SH-SY5Y (cell line): ENCODE data around the gene KLK12.

ENCODE experiments used
- GATA2 ChIP-seq: IDR thresholded peaks from 2 replicates; pipeline ENCODE4 v1.6.1; 2011; ENCODE audit warnings: mild to moderate bottlenecking, low read depth, low read length
- GATA3 ChIP-seq: IDR thresholded peaks from 2 replicates; pipeline ENCODE4 v1.6.1; 2011; ENCODE audit warnings: low read depth, mild to moderate bottlenecking, low read length, moderate library complexity

GRCh38 chr19:51059715-51060114 lies 24.9 kb upstream of the KLK12 start:
- TF ChIP-seq GATA2 (no peak), GATA3 (no peak)
